Measurements from ENCODE around the gene TNFRSF1A. TPM values are rescaled to one million over a fixed set of nuclear protein-coding genes. Genes with fewer than 3 reads are reported as not detected.

Gene TNFRSF1A
- total RNA-seq, 4 donors from 2014 or later = 121 to 190 (median 134) TPM

GRCh38 chr12:6312529-6313325 is 29.1 kb downstream of the TNFRSF1A start:
- intact Hi-C loops (cut with DNase I) = no loop called here
- peaks cover 0 to 21% (median 0%) of the 10 kb centered on the region in 4 donors for H3K27me3 ChIP-seq
- H3K4me3 ChIP-seq = peak overlapping the region in 2 of 4 donors; percentile 45 to 57
- H3K9me3 ChIP-seq = no peaks in the 10 kb centered on the region
- peaks cover 34 to 63% (median 39%) of the 10 kb centered on the region in 3 donors for H3K4me1 ChIP-seq
- no peak for DNase-seq
- 9 to 42% methylated on average over 5 to 6 of the region's 11 CpGs for WGBS, 2 donors
- peaks cover 0 to 44% (median 7%) of the 10 kb centered on the region in 3 donors for H3K36me3 ChIP-seq
- peak in 1 of 4 donors; percentile 3 for TF ChIP-seq POLR2A (IDR thresholded peaks at IDR 0.05)
- TF ChIP-seq, protein P1, sequence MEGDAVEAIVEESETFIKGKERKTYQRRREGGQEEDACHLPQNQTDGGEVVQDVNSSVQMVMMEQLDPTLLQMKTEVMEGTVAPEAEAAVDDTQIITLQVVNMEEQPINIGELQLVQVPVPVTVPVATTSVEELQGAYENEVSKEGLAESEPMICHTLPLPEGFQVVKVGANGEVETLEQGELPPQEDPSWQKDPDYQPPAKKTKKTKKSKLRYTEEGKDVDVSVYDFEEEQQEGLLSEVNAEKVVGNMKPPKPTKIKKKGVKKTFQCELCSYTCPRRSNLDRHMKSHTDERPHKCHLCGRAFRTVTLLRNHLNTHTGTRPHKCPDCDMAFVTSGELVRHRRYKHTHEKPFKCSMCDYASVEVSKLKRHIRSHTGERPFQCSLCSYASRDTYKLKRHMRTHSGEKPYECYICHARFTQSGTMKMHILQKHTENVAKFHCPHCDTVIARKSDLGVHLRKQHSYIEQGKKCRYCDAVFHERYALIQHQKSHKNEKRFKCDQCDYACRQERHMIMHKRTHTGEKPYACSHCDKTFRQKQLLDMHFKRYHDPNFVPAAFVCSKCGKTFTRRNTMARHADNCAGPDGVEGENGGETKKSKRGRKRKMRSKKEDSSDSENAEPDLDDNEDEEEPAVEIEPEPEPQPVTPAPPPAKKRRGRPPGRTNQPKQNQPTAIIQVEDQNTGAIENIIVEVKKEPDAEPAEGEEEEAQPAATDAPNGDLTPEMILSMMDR (IDR thresholded peaks at IDR 0.05) = no peak
- H3K27ac ChIP-seq = peak overlapping the region; percentile 89 to 96 (median 89)

DNA sequence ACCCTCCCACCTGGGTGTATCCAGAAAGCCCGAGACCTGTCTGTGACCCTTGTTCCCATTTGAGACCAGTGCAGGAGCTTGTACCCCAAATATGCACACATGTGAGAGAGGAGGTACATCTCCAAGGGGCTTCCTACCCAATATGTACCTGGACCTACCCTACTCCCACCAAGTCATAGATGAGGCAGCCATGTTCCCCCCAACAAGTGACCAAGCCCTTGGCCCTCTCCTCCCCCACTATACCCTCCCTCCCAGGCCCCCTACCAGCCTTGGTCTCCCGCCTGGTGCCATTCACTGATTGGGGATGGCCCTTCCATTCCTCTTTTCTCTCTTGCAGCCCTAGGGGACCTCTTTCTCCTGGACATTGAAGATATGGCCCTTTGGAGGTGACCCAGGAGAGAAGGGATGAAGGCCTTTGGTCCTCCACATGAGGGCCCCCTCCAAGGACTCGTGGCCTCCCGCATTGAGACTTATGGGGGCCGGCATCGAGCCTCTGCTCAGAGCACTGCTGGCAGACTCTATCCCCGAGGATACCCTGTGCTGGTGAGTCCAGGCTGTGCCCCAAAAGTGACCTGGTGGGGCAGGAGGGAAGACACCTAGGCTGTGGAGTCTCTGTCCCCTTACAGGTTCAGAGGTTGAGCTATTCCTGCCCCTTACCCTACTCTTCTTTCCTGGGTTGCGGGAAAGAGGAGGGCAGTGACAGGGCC is 29.9 kb downstream of the TNFRSF1A start:
- peak overlapping the region in 3 of 4 donors; percentile 12 to 57 (median 45) for H3K4me3 ChIP-seq
- TF ChIP-seq, protein P1 (IDR thresholded peaks at IDR 0.05) = no peak
- TF ChIP-seq POLR2A (IDR thresholded peaks at IDR 0.05) = peak in 1 of 4 donors; percentile 43
- peaks cover 40 to 70% (median 45%) of the 10 kb centered on the region in 3 donors for H3K4me1 ChIP-seq
- intact Hi-C loops (cut with DNase I) = no loop called here
- peaks cover 0 to 21% (median 0%) of the 10 kb centered on the region in 4 donors for H3K27me3 ChIP-seq
- 49 to 85% methylated on average over 6 to 7 of the region's 8 CpGs for WGBS, 2 donors
- peak overlapping the region; percentile 89 to 96 (median 89) for H3K27ac ChIP-seq
- H3K36me3 ChIP-seq = peaks cover 0 to 36% (median 7%) of the 10 kb centered on the region in 3 donors
- no peaks in the 10 kb centered on the region for H3K9me3 ChIP-seq
- DNase-seq = no peak

- DNase-seq = no peak
- H3K4me3 ChIP-seq = peak overlapping the region; percentile 45 to 77 (median 55)
Measured at GRCh38 chr12:6310771-6311610, 30.9 kb downstream of the TNFRSF1A start.

DNA sequence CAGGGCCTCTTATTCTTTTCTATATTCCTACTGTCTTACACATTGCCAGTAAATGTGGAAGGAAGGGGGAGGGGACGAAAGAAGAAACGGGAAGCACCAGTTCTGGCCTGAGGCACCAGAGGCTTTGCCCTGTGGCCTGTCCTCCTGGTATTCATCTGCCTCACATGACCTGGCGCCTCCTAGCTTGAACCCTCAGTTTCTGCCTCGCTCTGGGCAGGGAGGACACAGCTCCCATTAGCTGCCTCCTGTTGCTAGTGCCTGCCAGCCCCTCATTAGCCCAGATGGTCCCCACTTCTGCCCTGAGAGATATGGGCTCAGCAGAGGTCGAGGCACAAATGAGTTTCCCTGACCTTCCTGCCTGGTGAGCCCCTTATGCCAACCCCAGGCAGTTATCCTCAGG is 34.3 kb downstream of the TNFRSF1A start:
- peak overlapping the region in 3 of 4 donors; percentile 20 to 47 (median 39) for H3K27ac ChIP-seq
- H3K27me3 ChIP-seq = peaks cover 0 to 21% (median 0%) of the 10 kb centered on the region in 4 donors
- TF ChIP-seq POLR2A (IDR thresholded peaks at IDR 0.05) = no peak
- TF ChIP-seq, protein P1 (IDR thresholded peaks at IDR 0.05) = no peak
- H3K4me3 ChIP-seq = no peak overlapping the region
- DNase-seq = no peak
- no peaks in the 10 kb centered on the region for H3K36me3 ChIP-seq
- WGBS, 2 donors = 63 to 70% methylated on average over 4 to 5 of the region's 5 CpGs
- H3K9me3 ChIP-seq = no peaks in the 10 kb centered on the region
- peaks cover 31 to 56% (median 34%) of the 10 kb centered on the region in 3 donors for H3K4me1 ChIP-seq
- intact Hi-C loops (cut with DNase I) = no loop called here

More at GRCh38 chr12:6310771-6311610, 30.9 kb downstream of the TNFRSF1A start:
- peaks cover 0 to 26% (median 5%) of the 10 kb centered on the region in 3 donors for H3K36me3 ChIP-seq
- no peak for TF ChIP-seq POLR2A (IDR thresholded peaks at IDR 0.05)
- TF ChIP-seq, protein P1 (IDR thresholded peaks at IDR 0.05) = no peak
- intact Hi-C loops (cut with DNase I) = no loop called here
- H3K4me1 ChIP-seq = peaks cover 45 to 74% (median 48%) of the 10 kb centered on the region in 3 donors
- H3K27ac ChIP-seq = peak overlapping the region; percentile 89 to 96 (median 89)
- WGBS, 2 donors = 20 to 29% methylated on average over 14 to 22 of the region's 43 CpGs
- no peaks in the 10 kb centered on the region for H3K9me3 ChIP-seq
- peaks cover 0 to 21% (median 0%) of the 10 kb centered on the region in 4 donors for H3K27me3 ChIP-seq

Measured in esophagus squamous epithelium (tissue), 5 donors.